ENCODE measurements around the gene SMPD3. TPM values are rescaled to one million over a fixed set of nuclear protein-coding genes. Genes with fewer than 3 reads are reported as not detected.

The SMPD3 gene
- total and polyA plus RNA-seq, 5 donors = 0.14 to 0.94 (median 0.43) TPM

DNA sequence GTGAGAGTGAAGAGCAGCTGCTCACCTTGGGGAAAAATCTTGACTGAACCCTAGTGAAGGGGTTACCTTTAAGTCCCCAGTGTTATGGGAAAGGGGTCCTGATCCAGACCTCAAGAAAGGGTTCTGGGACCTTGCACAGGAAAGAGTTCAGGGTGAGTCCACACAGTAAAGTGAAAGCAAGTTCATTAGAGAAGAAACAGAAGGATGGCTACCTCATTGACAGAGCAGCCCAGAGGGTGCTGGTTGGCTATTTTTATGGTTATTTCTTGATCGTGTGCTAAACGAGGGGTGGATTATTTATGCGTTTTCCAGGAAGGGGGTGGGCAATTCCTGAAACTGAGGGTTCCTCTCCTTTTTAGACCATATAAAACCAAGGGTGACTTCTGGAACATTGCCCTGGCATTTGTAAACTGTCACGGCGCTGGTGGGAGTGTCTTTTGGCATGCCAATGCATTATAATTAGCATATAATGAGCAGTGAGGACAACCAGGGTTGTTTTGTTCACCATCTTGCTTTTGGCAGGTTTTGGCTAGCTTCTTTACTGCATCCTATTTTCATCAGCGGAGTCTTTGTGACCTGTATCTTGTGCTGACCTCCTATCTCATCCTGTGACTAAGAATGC is 58.4 kb downstream of the SMPD3 start:
- H3K4me1 ChIP-seq (ENCODE audit: control insufficient read depth, insufficient read depth, low read length) = no peaks in the 10 kb centered on the region
- DNase-seq (no peak), ATAC-seq (no peak)
- intact Hi-C loops (cut with DNase I) = loop anchor here in 2 of 4 donors (10.0 kb wide), 2 partner anchors 115 to 125 kb away; no protein-coding TSS in a partner anchor
- H3K9me3 ChIP-seq (ENCODE audit: control insufficient read depth, low read length) = no peaks in the 10 kb centered on the region
- H3K27ac ChIP-seq (ENCODE audit: low read length) = no peak overlapping the region
- no peaks in the 10 kb centered on the region for H3K27me3 ChIP-seq (ENCODE audit: control insufficient read depth, insufficient read depth)
- H3K4me3 ChIP-seq (ENCODE audit: low read length) = no peak overlapping the region
- WGBS = 63% methylated on average over 6 of the region's 6 CpGs

DNA sequence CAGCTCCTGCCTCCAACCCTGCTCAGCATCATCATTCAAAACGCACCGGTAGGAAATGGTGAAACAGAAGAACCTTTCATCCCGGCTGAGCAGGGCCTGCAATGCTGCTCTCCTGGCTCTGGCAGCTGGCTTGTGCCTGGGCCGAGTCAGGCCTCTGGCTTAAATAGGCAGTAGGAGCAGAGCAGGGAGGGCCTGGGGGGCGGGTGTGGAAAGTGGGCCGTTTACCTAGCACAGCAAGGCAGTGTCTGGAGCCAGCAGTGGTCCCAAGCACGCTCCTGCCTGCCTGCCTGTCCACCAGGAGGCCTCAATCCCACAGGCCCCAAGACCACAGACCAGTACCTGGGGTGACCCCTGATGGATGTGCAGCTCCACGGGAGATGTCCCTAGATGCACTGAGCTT is 59.3 kb downstream of the SMPD3 start:
- no peak overlapping the region for H3K4me3 ChIP-seq (ENCODE audit: low read length)
- intact Hi-C loops (cut with DNase I) = no loop called here
- ATAC-seq (no peak), DNase-seq (no peak)
- H3K4me1 ChIP-seq (ENCODE audit: control insufficient read depth, insufficient read depth, low read length) = peaks cover under 1% of the 10 kb centered on the region
- no peak overlapping the region for H3K27ac ChIP-seq (ENCODE audit: low read length)
- no peaks in the 10 kb centered on the region for H3K27me3 ChIP-seq (ENCODE audit: control insufficient read depth, insufficient read depth)
- 66% methylated on average over 8 of the region's 8 CpGs for WGBS
- H3K9me3 ChIP-seq (ENCODE audit: control insufficient read depth, low read length) = no peaks in the 10 kb centered on the region

- peak in 1 of 2 donors; percentile 20 for ATAC-seq
- Histone ChIP-seq H3K9me3 (ENCODE audit: control insufficient read depth, low read length) (no peaks in the 10 kb centered on the region), H3K27ac (ENCODE audit: low read length) (no peak overlapping the region), H3K4me1 (ENCODE audit: control insufficient read depth, insufficient read depth, low read length) (peaks cover 3% of the 10 kb centered on the region), H3K4me3 (ENCODE audit: low read length) (no peak overlapping the region), H3K27me3 (ENCODE audit: control insufficient read depth, insufficient read depth) (no peaks in the 10 kb centered on the region)
- no peak for DNase-seq
- WGBS = 82% methylated on average over 3 of the region's 3 CpGs
- intact Hi-C loops (cut with DNase I) = no loop called here
These were observed 60.2 kb downstream of the SMPD3 start for GRCh38 chr16:68388124-68388523.

DNA sequence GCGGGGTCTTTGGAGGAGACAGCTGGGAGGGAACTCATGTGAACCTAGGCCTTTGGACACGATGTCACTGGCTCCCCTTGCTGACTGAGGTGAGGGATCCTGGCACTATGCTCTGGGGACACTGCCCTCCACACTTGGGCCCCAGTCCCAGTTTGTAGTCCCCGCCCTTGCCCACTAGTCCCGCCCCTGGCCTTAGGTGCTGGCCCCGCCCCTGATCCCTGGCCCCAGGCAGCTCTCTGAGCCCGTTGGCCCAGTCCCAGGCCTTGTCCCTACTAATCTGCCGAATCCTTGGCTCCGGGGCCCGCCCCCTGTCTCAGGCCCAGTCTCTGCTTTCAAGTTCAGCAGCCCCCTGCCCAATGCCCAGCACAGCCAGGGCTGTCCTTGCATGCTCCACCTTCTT is 61.0 kb downstream of the SMPD3 start:
- peaks cover 3% of the 10 kb centered on the region for H3K4me1 ChIP-seq (ENCODE audit: control insufficient read depth, insufficient read depth, low read length)
- 83% methylated on average over 9 of the region's 9 CpGs for WGBS
- no peak overlapping the region for H3K27ac ChIP-seq (ENCODE audit: low read length)
- H3K4me3 ChIP-seq (ENCODE audit: low read length) = no peak overlapping the region
- ATAC-seq = peak in 1 of 2 donors; percentile 48
- no peaks in the 10 kb centered on the region for H3K9me3 ChIP-seq (ENCODE audit: control insufficient read depth, low read length)
- DNase-seq = no peak
- no peaks in the 10 kb centered on the region for H3K27me3 ChIP-seq (ENCODE audit: control insufficient read depth, insufficient read depth)
- intact Hi-C loops (cut with DNase I) = no loop called here

DNA sequence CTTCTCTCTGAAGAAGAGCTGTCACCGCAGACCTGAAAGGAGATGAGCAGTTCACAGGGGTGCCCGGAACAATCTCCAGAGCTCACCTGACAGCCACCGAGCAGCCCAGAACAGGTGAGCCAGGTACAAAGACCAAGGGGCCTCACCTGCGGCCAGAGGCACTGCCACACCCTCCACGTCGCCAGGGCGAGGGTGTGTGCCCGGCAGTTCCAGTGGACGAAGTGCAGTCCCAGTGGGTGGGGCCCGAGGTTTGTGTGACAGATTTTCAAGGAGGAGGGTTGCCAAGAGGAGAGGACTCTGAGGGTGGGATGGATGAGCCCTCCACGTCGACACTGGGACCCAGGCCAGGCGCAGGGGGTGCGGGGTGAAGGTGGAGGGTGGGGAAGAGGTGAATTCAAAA is 61.7 kb downstream of the SMPD3 start:
- 80% methylated on average over 14 of the region's 14 CpGs for WGBS
- intact Hi-C loops (cut with DNase I) = no loop called here
- Histone ChIP-seq H3K27ac (ENCODE audit: low read length) (no peak overlapping the region), H3K4me3 (ENCODE audit: low read length) (no peak overlapping the region), H3K27me3 (ENCODE audit: control insufficient read depth, insufficient read depth) (no peaks in the 10 kb centered on the region), H3K9me3 (ENCODE audit: control insufficient read depth, low read length) (no peaks in the 10 kb centered on the region), H3K4me1 (ENCODE audit: control insufficient read depth, insufficient read depth, low read length) (peaks cover 3% of the 10 kb centered on the region)
- DNase-seq = no peak
- ATAC-seq = peak in 1 of 2 donors; percentile 23

GRCh38 chr16:68385371-68385770 is 62.9 kb downstream of the SMPD3 start:
- ATAC-seq (no peak), DNase-seq (no peak)
- Histone ChIP-seq H3K4me1 (ENCODE audit: control insufficient read depth, insufficient read depth, low read length) (peaks cover 3% of the 10 kb centered on the region), H3K4me3 (ENCODE audit: low read length) (no peak overlapping the region), H3K27ac (ENCODE audit: low read length) (no peak overlapping the region), H3K9me3 (ENCODE audit: control insufficient read depth, low read length) (no peaks in the 10 kb centered on the region), H3K27me3 (ENCODE audit: control insufficient read depth, insufficient read depth) (no peaks in the 10 kb centered on the region)
- WGBS = 75% methylated on average over 6 of the region's 6 CpGs
- intact Hi-C loops (cut with DNase I) = no loop called here

- intact Hi-C loops (cut with DNase I) = no loop called here
- 57% methylated on average over 7 of the region's 7 CpGs for WGBS
- H3K4me1 ChIP-seq (ENCODE audit: control insufficient read depth, insufficient read depth, low read length) = peaks cover 3% of the 10 kb centered on the region
- H3K27ac ChIP-seq (ENCODE audit: low read length) = no peak overlapping the region
- ATAC-seq = no peak
- no peaks in the 10 kb centered on the region for H3K27me3 ChIP-seq (ENCODE audit: control insufficient read depth, insufficient read depth)
- no peak overlapping the region for H3K4me3 ChIP-seq (ENCODE audit: low read length)
- DNase-seq = no peak
- no peaks in the 10 kb centered on the region for H3K9me3 ChIP-seq (ENCODE audit: control insufficient read depth, low read length)
These were observed 63.8 kb downstream of the SMPD3 start for GRCh38 chr16:68384288-68385161.

DNA sequence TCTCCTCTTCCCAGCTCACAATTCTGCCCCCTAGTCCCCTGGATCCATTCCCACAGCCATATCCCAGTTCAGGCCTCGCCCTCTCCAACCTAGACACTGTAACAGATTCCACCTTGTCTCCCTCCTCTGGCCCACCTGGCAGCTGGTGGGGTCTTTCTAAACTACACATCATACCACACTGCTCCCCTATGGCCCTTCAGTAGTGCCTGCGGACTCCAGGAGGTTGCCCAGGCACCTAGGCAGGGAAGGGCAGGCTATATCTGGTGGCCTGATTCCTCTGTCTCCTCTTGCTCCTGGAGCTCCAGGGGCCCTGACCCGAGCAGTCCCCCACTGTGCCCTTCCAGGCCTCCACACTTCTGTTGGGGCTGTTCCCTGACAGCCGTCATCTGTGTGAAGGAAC is 64.5 kb downstream of the SMPD3 start:
- 84% methylated on average over 4 of the region's 4 CpGs for WGBS
- no peak overlapping the region for H3K4me3 ChIP-seq (ENCODE audit: low read length)
- ATAC-seq = no peak
- H3K9me3 ChIP-seq (ENCODE audit: control insufficient read depth, low read length) = no peaks in the 10 kb centered on the region
- no peak overlapping the region for H3K27ac ChIP-seq (ENCODE audit: low read length)
- DNase-seq = no peak
- no peaks in the 10 kb centered on the region for H3K27me3 ChIP-seq (ENCODE audit: control insufficient read depth, insufficient read depth)
- peaks cover 3% of the 10 kb centered on the region for H3K4me1 ChIP-seq (ENCODE audit: control insufficient read depth, insufficient read depth, low read length)
- intact Hi-C loops (cut with DNase I) = no loop called here

- intact Hi-C loops (cut with DNase I) = no loop called here
- ATAC-seq (peak in 1 of 2 donors; percentile 8), DNase-seq (no peak)
- Histone ChIP-seq H3K4me3 (ENCODE audit: low read length) (no peak overlapping the region), H3K27me3 (ENCODE audit: control insufficient read depth, insufficient read depth) (no peaks in the 10 kb centered on the region), H3K4me1 (ENCODE audit: control insufficient read depth, insufficient read depth, low read length) (peaks cover 3% of the 10 kb centered on the region), H3K27ac (ENCODE audit: low read length) (no peak overlapping the region), H3K9me3 (ENCODE audit: control insufficient read depth, low read length) (no peaks in the 10 kb centered on the region)
- 85% methylated on average over 5 of the region's 5 CpGs for WGBS
These were observed 66.0 kb downstream of the SMPD3 start for GRCh38 chr16:68382296-68382718.

DNA sequence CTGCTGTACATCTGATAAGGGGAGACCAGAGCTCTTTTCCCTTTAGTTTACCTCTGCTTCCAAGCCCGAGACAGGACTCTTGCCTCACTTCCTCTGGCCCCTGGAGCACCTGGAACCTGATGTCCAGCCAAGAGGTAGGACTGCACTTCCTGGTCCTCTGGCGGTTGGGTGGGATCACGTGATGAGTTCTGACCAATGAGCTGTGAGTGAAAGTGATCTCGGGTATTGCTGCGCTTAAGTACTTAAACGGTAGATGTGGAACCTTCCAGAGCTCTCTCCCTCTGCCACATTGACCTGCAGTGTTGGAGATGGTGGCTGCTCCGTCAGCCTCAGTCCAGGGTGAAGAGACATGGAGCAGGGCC is 67.0 kb downstream of the SMPD3 start:
- ATAC-seq = no peak
- no peak overlapping the region for H3K27ac ChIP-seq (ENCODE audit: low read length)
- H3K4me1 ChIP-seq (ENCODE audit: control insufficient read depth, insufficient read depth, low read length) = peaks cover 3% of the 10 kb centered on the region
- intact Hi-C loops (cut with DNase I) = no loop called here
- WGBS = 81% methylated on average over 7 of the region's 7 CpGs
- no peaks in the 10 kb centered on the region for H3K27me3 ChIP-seq (ENCODE audit: control insufficient read depth, insufficient read depth)
- H3K4me3 ChIP-seq (ENCODE audit: low read length) = no peak overlapping the region
- no peak for DNase-seq
- H3K9me3 ChIP-seq (ENCODE audit: control insufficient read depth, low read length) = no peaks in the 10 kb centered on the region

DNA sequence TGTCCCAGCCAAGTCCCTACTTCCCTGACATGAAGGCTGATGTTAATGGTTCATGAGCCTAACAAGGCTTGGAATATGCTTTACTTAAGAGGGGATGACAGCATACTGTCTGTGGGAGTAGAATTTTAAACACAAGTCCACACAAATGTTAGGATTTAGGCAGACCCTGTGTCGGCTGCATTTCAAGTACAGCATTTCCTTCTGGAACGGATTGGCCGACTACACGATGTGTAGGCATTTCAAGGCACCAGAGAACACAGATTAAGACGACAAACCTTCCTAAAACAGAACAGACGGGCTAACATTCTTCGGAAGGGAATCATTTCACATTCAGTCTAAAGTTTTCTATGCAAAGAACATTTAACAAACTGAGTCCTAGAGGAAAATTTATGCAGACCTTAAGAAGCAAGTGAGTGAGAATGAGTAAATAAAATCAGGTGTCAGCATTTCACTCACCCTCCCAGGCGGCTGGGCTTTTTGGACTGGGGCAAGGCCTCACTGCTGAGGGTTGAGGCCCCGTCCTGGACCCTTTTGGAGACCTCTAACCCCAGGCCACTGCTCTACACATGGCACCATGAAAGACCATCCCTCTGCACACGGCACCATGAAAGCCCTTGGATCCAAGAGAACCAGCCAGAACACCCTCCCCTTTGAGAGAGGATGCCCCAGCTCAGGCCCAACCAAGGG is 67.5 kb downstream of the SMPD3 start:
- H3K27ac ChIP-seq (ENCODE audit: low read length) = no peak overlapping the region
- 83% methylated on average over 10 of the region's 10 CpGs for WGBS
- no peaks in the 10 kb centered on the region for H3K9me3 ChIP-seq (ENCODE audit: control insufficient read depth, low read length)
- intact Hi-C loops (cut with DNase I) = no loop called here
- ATAC-seq = no peak
- H3K27me3 ChIP-seq (ENCODE audit: control insufficient read depth, insufficient read depth) = no peaks in the 10 kb centered on the region
- H3K4me1 ChIP-seq (ENCODE audit: control insufficient read depth, insufficient read depth, low read length) = peaks cover 3% of the 10 kb centered on the region
- H3K4me3 ChIP-seq (ENCODE audit: low read length) = no peak overlapping the region
- no peak for DNase-seq
